OCI-LY7 (cell line): ENCODE data around the gene NCEH1.

Experiments
- EZH2phosphoT487 ChIP-seq: fragments of 200-600 bp; sonication (generic); IDR thresholded peaks from 2 replicates; pipeline ENCODE4 v1.6.1; 2018; ENCODE audit warnings: low read depth, borderline replicate concordance, mild to moderate bottlenecking, mixed run types, antibody characterized with exemption, low read length, moderate library complexity, mixed read lengths
- TF ChIP-seq, protein P1 (sequence below): fragments of 200-600 bp; sonication (generic); conservative IDR thresholded peaks from 2 replicates; pipeline ENCODE4 v1.5.1; 2014; ENCODE audit warnings: mild to moderate bottlenecking, antibody characterized with exemption, low read length, moderate library complexity, mixed read lengths

DNA sequence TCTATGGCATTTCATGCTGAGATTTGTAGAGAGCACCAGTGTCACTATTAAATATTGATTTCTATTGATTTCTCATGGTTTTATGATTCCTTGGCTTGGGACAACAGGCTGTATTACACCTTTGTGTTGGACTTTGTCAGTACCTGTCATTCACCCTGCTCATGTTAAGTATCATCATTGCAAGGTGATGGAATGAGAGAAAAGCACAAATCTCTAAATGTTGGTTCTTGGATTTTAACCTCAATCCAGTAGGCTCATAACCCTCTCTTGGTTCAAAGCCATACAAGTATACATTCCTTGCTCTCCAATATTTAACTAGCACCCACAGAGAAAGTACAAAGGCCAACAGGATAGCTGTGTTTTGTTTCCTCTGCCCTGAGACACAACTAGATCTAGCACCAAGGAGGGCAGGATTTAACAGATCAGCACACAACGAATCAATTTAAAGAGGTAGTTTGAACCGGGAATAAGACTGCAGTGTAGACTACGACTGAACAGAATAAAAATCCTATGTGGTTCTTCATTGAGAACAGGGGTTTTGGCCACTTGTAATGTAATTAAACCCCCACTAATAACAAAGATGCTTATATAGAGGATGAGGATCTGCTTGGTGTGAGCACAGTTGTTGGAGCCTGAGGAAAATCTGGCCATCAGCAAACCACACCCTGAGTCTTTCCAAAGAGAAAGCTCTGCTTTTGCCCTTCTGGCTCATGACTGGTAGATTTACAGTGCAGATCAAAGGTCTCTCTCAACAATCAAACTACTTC lies 109.6 kb downstream of the NCEH1 start:
- TF ChIP-seq, protein P1, sequence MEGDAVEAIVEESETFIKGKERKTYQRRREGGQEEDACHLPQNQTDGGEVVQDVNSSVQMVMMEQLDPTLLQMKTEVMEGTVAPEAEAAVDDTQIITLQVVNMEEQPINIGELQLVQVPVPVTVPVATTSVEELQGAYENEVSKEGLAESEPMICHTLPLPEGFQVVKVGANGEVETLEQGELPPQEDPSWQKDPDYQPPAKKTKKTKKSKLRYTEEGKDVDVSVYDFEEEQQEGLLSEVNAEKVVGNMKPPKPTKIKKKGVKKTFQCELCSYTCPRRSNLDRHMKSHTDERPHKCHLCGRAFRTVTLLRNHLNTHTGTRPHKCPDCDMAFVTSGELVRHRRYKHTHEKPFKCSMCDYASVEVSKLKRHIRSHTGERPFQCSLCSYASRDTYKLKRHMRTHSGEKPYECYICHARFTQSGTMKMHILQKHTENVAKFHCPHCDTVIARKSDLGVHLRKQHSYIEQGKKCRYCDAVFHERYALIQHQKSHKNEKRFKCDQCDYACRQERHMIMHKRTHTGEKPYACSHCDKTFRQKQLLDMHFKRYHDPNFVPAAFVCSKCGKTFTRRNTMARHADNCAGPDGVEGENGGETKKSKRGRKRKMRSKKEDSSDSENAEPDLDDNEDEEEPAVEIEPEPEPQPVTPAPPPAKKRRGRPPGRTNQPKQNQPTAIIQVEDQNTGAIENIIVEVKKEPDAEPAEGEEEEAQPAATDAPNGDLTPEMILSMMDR = no peak
- no peak for TF ChIP-seq EZH2phosphoT487
